SU-DHL-6 (cell line): ENCODE data around the gene OGFOD2.

ENCODE experiments used
- H2AFZ ChIP-seq: fragments of 200-600 bp; sonication (generic); 2 replicates; pipeline ENCODE4 v1.6.1; 2014; ENCODE audit warnings: low read depth, mild to moderate bottlenecking, moderate library complexity, mixed read lengths, antibody characterized with exemption, low read length; ENCODE audit not compliant: severe bottlenecking
- H3F3A ChIP-seq: fragments of 200-600 bp; shearing (Covaris generic); 2 replicates; pipeline ENCODE4 v1.6.0; 2016; ENCODE audit warnings: antibody characterized with exemption, mild to moderate bottlenecking; ENCODE audit not compliant: insufficient read depth
- H3K27ac ChIP-seq: fragments of 200-600 bp; sonication (generic); 2 replicates; pipeline ENCODE4 v1.5.1; 2016; ENCODE audit warnings: low read depth, mild to moderate bottlenecking, low read length, moderate library complexity, mixed read lengths
- H3K27me3 ChIP-seq: fragments of 200-600 bp; sonication (generic), shearing (Covaris generic); 2 replicates; pipeline ENCODE4 v1.6.0; 2014; ENCODE audit warnings: mild to moderate bottlenecking, low read length
- H3K36me3 ChIP-seq: fragments of 200-600 bp; sonication (generic); 2 replicates; pipeline ENCODE4 v1.6.1; 2014; ENCODE audit warnings: mild to moderate bottlenecking, low read length, mixed read lengths
- H3K4me2 ChIP-seq: fragments of 300-600, 200-600 bp; shearing (Covaris generic), sonication (generic); 2 replicates; pipeline ENCODE4 v1.6.0; 2014; ENCODE audit warnings: low read length, low read depth, mild to moderate bottlenecking; ENCODE audit not compliant: poor library complexity, severe bottlenecking
- H3K4me3 ChIP-seq: fragments of 200-600 bp; sonication (generic); 2 replicates; pipeline ENCODE4 v1.5.1; 2014; ENCODE audit warnings: antibody characterized with exemption, low read length, mild to moderate bottlenecking, mixed read lengths; ENCODE audit not compliant: insufficient read depth, poor library complexity, severe bottlenecking
- H3K79me2 ChIP-seq: fragments of 200-600 bp; sonication (generic); 2 replicates; pipeline ENCODE4 v1.6.1; 2014; ENCODE audit warnings: mild to moderate bottlenecking, low read length, moderate library complexity; ENCODE audit not compliant: insufficient read depth
- H3K9ac ChIP-seq: fragments of 200-600 bp; sonication (generic); 2 replicates; pipeline ENCODE4 v1.7.0; 2014; ENCODE audit warnings: mild to moderate bottlenecking, low read length
- H3K9me2 ChIP-seq: fragments of 200-600 bp; sonication (generic); replicated peaks from 2 replicates; pipeline ENCODE4 v1.6.1; 2014; ENCODE audit warnings: low read length; ENCODE audit not compliant: insufficient read depth
- H3K9me3 ChIP-seq: fragments of 200-600 bp; sonication (generic); 2 replicates; pipeline ENCODE4 v1.6.1; 2014; ENCODE audit warnings: low read length, mixed read lengths; ENCODE audit not compliant: insufficient read depth
- H4K20me1 ChIP-seq: fragments of 200-600 bp; sonication (generic); 2 replicates; pipeline ENCODE4 v1.6.1; 2014; ENCODE audit warnings: low read depth, mild to moderate bottlenecking, antibody characterized with exemption, low read length, moderate library complexity, mixed read lengths
- CTCF ChIP-seq: fragments of 200-600 bp; sonication (generic); IDR thresholded peaks from one replicate; pipeline ENCODE4 v1.5.1; 2017; ENCODE audit warnings: antibody characterized with exemption, mild to moderate bottlenecking, low read length, moderate library complexity; ENCODE audit not compliant: insufficient read depth, poor library complexity, severe bottlenecking
- EZH2phosphoT487 ChIP-seq: fragments of 200-600 bp; sonication (generic), shearing (Covaris generic); conservative IDR thresholded peaks from 2 replicates; pipeline ENCODE4 v1.6.1; 2018; ENCODE audit warnings: mild to moderate bottlenecking, antibody characterized with exemption, low read length, moderate library complexity, mixed read lengths

OGFOD2 gene

GRCh38 chr12:123029550-123029949 is 54.5 kb downstream of the OGFOD2 start:
- Histone ChIP-seq H3K9ac (no peak overlapping the region), H3K9me3 (no peaks in the 10 kb centered on the region), H3K27me3 (no peaks in the 10 kb centered on the region), H3K79me2 (no peaks in the 10 kb centered on the region), H4K20me1 (no peaks in the 10 kb centered on the region), H3K36me3 (no peaks in the 10 kb centered on the region), H3K4me2 (no peak overlapping the region), H3F3A (no peaks in the 10 kb centered on the region), H3K27ac (no peak overlapping the region), H3K4me3 (no peak overlapping the region), H2AFZ (no peak overlapping the region), H3K9me2 (no peaks in the 10 kb centered on the region)
- TF ChIP-seq EZH2phosphoT487: no peak
- TF ChIP-seq CTCF: no peak
